H1 (cell line): ENCODE measurements around the gene RHBDD1.

Experiments
- PHF8 ChIP-seq: fragments of 200-600 bp; sonication (generic); conservative IDR thresholded peaks from 2 replicates; pipeline ENCODE4 v1.7.1; 2012; ENCODE audit warnings: low read depth, mild to moderate bottlenecking, inconsistent platforms, low read length, moderate library complexity
- SIRT6 ChIP-seq: IDR thresholded peaks from one replicate; pipeline ENCODE4 v1.7.1; 2012; ENCODE audit warnings: low read length, inconsistent platforms

DNA sequence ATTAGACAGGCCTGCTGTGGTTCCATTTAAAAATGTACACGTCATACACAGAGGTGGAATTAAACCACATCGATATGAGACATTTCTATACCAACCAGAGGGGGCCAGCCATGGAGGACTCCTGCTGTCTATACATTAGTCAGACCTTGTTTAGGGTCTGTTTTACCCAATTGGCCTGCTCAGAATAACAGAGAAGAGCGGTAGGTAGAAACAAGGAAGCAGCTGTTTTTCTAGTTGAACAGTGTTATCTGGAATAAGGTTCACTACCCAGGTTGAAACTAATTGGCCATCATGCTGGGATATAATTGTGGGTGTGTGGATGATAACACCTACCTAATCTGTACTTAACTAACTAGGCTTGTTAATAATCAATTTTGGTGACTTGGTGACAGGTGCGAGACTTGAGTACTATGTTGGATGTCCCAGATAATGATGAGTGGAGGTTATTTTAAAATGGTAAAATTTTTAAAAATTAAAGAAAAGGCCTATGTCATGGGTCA is 47.5 kb downstream of the RHBDD1 start:
- TF ChIP-seq PHF8 (no peak), SIRT6 (no peak)
